GM18867 (cell line): ENCODE results near the gene TP73.
A peak's percentile ranks its signal among the peaks of the same experiment; 100 is the strongest.
"Not testable (repeated sequence)": the region's sequence is repeated elsewhere in the genome, so short reads cannot be mapped to it uniquely, and the experiment has no call there.

ENCODE experiments used
- ATAC-seq: cut with Tn5 transposase; IDR thresholded peaks from one replicate; pipeline ENCODE4 v1.9.1; 2021; ENCODE audit warnings: mild to moderate bottlenecking, moderate library complexity; ENCODE audit not compliant: unreplicated experiment

Gene TP73

GRCh38 chr1:3740042-3740441, 87.7 kb downstream of the TP73 start:
- no peak for ATAC-seq

- no peak for ATAC-seq
Observed at GRCh38 chr1:3740752-3741151, 88.4 kb downstream of the TP73 start.

GRCh38 chr1:3741566-3742438, 89.5 kb downstream of the TP73 start:
- no peak for ATAC-seq

DNA sequence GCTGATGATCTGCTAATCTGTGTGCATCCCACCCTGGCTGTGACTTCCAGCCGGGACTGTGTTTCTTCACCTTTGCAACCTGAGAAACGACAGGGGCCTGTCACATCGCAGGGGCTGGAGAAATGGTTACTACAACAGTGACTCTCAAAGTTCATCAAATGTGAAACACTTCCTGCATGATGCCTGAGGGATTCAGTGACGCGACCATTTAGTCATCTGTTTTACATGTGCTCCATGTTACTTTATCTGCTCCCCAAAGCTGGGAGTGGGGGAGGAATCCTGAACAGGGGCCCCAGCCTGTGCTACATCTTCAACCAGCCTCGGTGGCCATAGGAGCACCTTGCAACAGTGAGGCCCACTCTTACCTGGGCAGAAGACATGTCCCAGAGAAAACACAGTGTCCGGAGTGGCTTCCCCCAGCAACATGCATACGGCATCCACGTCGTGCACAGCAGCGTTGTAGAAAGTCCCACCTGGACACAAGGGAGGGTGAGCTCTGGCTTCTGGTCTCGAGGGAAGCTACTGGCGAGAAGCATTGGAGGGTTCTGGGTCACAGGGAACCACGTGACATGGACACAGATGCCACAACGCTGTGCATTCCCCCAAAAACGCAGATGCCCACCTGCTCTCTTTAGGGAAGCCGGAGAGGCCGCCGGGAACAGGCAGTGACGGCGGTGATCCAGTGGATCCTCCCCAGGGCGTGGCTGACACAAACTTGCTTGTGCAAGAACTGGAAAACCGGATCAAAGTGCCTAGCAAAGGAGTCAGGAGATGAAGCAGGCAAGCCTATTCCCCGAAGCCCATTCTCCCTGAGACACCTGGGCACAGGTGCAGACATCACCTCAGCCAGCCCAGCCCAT, 90.4 kb downstream of the TP73 start:
- ATAC-seq: no peak

GRCh38 chr1:3743421-3743820, 91.1 kb downstream of the TP73 start:
- no peak for ATAC-seq

GRCh38 chr1:3743826-3744225, 91.5 kb downstream of the TP73 start:
- no peak for ATAC-seq

GRCh38 chr1:3744646-3745045, 92.3 kb downstream of the TP73 start:
- ATAC-seq: no peak

- ATAC-seq: no peak
Observed at GRCh38 chr1:3745071-3745470, 92.8 kb downstream of the TP73 start.

- ATAC-seq: no peak
Observed at GRCh38 chr1:3745590-3746381, 93.5 kb downstream of the TP73 start.

DNA sequence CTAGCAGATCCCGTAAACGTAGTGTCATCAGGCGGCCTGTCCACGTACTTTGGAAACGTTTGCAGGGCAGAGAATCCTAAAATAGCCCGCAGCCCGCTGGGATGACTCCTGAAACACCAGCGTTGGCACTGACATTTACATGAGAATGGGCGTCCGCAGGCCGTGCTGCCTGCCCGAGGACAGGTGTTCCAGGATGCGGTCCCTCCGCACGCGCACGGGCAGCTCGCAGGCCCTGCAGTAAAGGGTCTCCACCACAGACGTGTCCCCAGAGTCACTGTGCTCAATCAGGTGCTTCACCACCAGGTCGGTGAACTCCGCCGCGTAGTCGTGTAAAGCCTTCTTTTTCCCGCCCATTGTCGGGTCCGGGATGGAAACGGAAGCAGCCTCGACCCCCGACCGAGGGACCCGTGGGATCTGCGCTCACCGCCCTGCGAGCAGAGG, 94.1 kb downstream of the TP73 start:
- ATAC-seq: no peak

DNA sequence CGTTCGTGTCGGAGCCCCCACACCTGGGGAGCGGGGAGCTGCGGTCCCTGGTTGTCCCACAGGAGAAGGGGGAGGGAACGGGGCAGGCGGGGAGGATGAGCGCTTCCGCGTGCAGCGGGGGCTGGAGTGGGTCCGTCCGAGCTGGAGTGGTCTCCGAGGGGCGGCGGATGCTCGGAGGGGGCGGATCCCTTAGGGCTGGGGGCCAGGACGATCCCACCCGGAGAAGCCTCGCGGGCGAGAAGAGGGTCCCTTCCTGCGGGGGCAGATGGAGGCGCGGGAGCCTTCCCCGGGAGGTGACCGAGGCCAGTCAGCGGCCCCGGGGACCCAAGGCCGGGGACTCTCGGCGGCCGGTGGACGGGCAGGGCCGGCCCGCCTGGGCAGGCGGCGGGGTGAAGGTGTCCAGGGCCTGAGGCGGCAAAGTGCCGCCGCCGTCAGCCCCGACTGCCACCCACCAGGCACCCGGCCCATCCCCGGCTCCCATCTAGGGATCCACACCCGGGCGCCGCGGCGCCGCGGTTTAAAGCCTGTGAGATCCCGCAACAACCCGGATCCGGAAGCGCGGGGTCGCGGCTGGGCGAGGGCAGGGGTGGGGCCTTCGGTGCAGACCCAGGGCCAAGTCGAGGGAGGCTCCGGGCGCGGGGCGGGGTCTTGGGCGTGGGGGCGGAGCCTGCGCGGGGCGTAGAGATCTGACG, 94.7 kb downstream of the TP73 start:
- peak; percentile 59 for ATAC-seq

- no peak for ATAC-seq
Observed at GRCh38 chr1:3747522-3747848, 95.2 kb downstream of the TP73 start.

DNA sequence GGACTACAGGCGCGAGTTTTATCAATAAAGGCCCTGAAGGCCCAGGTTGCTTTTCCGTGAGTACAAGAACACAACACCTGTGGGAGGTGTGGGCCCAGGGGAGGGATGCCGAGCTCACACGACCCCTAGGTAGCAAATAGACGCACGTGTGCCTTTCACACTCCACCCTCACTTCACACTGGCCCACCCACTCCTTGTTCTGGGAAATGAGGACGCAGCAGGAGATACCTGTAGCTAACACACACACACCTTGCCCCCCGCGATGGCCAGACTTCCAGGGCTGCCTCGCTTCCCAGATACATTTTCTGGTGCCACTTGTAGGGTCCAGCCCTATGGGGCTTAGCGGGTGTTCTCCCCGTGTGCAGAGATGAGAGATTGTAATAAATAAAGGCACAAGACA, 95.6 kb downstream of the TP73 start:
- no peak for ATAC-seq

- not testable (repeated sequence) for ATAC-seq
Observed at GRCh38 chr1:3748316-3748900, 96.1 kb downstream of the TP73 start.

- ATAC-seq: no peak
Observed at GRCh38 chr1:3749512-3749911, 97.2 kb downstream of the TP73 start.

DNA sequence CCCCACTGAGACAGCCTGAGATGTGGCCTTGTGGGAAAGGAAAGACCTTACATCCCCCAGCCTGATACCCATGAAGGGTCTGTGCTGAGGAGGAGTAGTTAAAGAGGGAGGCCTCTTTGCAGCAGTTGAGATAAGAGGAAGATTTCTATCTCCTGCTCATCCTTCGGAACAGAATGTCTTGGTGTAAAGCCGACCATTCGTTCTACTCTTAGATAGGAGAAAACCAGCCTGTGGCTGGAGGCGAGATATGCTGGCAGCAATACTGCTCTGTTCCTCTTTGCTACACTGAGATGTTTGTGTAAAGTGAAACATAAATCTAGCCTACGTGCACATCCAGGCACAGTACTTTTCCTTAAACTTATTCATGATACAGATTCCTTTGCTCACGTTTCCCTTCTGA, 98.4 kb downstream of the TP73 start:
- ATAC-seq: no peak

DNA sequence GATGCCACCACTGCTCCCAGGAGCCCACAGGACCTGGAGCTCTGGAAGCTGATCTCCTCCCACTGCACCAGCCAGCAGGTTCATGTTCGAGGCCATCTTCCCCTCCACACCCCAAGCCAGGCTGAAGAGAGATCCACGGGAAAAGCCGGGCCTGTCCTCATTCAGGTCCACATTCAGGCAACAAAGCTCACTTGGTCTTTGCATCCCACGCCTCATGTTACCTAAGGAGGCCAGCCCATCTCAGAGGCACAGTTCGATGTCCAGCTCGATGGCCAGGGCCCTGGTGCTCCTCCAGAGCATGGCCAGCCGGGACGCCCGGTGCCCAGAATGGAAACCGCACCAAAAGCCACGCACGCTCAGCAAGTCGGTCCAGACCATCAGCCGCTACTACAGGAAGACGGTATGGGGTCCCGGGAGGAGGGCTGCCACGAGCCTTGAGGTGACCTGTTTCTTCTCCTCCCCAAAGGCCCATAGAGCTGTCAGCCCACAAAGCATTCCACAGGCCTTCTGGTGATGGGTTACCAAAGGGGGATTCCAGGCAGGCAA, 100.2 kb downstream of the TP73 start, which contains the start of gene CCDC27:
TSS of gene CCDC27 (plus strand) at position 51 of the 546 bp plus-strand sequence. CDS start at position 83, 32 bp downstream.
- no peak for ATAC-seq

- ATAC-seq: no peak
Observed at GRCh38 chr1:3753656-3754454, 101.5 kb downstream of the TP73 start.

DNA sequence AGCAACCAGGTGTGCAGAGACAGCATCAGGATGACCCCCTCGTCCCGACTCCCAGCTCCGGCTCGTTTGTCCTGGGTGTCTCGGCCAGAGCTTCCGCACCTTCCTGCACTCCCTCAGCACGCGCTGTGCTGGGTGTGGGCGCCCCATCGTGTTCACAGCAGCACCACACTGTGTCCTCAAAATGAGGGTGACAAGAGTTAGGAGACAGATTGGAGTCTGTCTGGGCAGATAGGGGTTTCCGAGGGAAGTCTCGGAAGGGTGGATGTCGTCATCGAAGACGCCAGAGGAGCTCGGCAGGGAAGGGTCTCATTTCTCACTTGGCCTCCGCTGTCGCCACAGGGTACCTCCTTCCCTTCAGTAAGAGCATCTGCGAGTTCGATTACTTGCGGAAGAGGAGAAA, 104.1 kb downstream of the TP73 start:
- no peak for ATAC-seq
